Stimulated activated CD8-positive, alpha-beta memory T cell treated with anti-CD3 and anti-CD28 coated beads, Interleukin-12 subunit alpha, Interleukin-12 subunit beta, amount 100 ng/mL, for 24 hours (primary cell): Measurements from ENCODE around the gene SYVN1.

ENCODE experiments used
- DNase-seq: peaks from one replicate; pipeline ENCODE4 v3.0.0-alpha.2; 2020; ENCODE audit errors: extremely low read depth

The SYVN1 gene

DNA sequence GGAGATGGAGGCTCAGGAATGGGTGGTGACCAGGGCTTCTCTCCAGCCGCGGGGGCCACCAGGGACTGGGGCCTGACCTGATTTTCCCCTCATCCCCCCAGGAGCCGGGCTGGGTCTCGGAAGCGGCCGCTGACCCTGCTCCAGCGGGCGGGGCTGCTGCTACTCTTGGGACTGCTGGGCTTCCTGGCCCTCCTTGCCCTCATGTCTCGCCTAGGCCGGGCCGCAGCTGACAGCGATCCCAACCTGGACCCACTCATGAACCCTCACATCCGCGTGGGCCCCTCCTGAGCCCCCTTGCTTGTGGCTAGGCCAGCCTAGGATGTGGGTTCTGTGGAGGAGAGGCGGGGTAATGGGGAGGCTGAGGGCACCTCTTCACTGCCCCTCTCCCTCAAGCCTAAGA is 46.5 kb downstream of the SYVN1 start:
- DNase-seq = no peak

DNA sequence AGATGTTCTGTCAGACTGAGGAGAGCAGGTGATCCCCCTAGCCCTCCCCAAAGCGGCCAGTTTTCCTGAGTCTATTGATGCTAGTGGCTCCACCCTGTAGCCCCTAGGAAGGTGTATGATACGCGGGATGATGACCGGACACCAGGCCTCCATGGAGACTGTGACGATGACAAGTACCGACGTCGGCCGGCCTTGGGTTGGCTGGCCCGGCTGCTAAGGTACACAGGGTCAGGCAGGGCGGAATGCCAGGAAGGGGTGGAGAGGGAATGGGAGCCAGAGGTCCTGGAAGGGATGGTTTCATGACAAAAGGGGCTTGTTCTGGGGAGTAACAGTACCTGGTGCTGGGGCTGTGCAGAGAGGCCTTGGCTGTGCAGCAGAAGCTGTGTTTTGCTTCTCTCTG is 47.1 kb downstream of the SYVN1 start:
- DNase-seq = no peak

GRCh38 chr11:65086809-65087208 is 47.5 kb downstream of the SYVN1 start:
- DNase-seq = no peak

DNA sequence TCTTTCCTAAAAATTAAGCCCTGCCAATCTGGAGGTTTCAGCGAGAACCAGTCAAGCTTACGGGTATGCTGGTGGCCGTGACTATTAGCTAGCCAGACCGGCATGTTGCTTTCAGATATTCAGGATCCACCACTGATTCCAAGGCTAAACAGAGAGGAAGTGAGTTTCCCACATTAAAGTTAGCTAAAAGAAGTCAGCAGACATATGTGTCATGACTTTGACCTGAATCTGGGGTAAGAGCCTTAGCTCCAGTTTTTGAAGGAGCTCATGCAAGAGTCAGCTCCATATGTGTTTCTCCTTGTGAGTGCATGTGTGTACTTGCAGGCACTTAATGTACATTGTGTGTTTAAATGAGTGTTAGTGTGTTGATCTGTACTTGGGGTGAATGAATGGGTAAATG is 48.9 kb downstream of the SYVN1 start:
- no peak for DNase-seq

DNA sequence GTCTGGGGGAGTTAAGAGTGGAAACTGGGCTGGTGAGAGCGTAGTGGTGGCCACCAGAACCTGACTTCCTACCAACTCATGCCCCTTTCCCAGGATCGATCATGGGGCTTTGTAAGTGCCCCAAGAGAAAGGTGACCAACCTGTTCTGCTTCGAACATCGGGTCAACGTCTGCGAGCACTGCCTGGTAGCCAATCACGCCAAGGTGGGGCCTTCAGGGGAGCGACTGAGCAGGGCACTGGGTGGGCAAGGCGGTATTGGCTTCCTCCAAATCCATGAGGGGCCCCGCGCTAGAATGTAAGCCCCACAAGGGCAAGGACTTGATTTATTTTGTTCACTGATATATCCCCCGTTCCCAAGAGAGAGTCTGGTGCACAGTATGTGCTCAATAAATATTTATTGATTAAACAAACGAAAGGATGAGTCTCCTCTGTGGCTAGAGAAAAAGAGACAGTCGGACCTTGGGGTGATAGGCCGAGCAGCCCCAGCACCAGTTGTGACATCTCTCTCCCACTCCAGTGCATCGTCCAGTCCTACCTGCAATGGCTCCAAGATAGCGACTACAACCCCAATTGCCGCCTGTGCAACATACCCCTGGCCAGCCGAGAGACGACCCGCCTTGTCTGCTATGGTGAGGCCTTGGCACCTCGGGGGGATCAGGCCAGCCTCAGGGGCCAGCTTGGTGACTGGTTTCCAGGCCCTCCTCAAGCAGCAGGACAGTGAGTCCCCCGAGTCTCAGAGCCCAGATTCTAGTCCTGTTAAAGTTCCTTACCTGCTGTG is 49.5 kb downstream of the SYVN1 start:
- DNase-seq = no peak

- DNase-seq = peak; percentile 89
These were observed 50.3 kb downstream of the SYVN1 start, which contains the start of the genes CDCA5 and ZFPL1 for GRCh38 chr11:65083834-65084597. Gene CDCA5 (minus strand): TSS chr11:65084040. CDS start chr11:65083978, 62 bp downstream. Gene ZFPL1 (plus strand): TSS chr11:65084222. CDS start chr11:65084699, 477 bp downstream.

DNA sequence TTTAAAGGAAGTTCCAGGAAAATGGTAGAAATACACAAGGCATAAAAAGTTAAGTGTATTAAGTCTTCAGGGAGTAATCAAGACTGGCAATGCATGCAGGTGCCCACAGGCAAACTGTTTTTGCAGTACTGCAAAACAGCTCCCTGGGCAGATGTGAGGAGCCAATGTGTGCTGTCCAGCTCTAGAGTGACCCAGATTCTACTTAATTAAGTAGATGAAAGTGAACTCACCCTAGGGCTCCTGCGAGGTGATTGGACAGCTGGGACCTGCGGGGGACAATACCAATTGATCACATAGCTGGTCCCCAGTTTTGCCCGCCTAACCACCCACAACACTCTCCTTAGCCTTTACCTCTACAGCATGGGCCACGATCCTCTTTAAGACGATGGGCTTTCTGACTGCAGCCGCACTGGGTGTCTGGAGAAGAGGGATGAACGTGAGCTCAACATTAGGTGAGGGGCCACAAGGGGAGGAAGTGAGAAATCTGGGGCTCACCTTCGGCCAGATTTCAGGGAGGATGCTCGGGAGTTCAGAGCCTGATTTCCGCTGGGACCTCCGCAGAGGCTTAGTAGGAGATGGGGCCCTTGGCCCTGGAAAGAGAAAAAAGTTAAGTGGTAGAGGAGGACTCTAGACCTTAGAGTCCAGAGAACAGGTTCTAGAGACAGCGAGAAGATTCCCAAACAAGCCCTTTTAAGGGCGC is 51.0 kb downstream of the SYVN1 start:
- DNase-seq = no peak

GRCh38 chr11:65078786-65079342 is 55.5 kb downstream of the SYVN1 start:
- DNase-seq = no peak

- DNase-seq = peak; percentile 17
These were observed 56.2 kb downstream of the SYVN1 start for GRCh38 chr11:65078151-65078550.

- no peak for DNase-seq
These were observed 56.9 kb downstream of the SYVN1 start for GRCh38 chr11:65077451-65077850.
